Stimulated activated naive B cell treated with anti-CD40 and anti-IgM and Interleukin-4, amounts not matched to agents 10 μg/mL and 1 μg/mL and 100 μg/mL, for 72 hours (primary cell): ENCODE results near the gene INTU.
A peak's percentile ranks its signal among the peaks of the same experiment; 100 is the strongest.

Experiments used
- ATAC-seq, 2 donors: fragments of 150-1000 bp; cut with Tn5 transposase; replicated peaks; 2 replicates each; pipeline ENCODE4 v1.10.0; 2021; ENCODE audit warnings: moderate library complexity in 1 of 2
- DNase-seq: peaks from one replicate; pipeline ENCODE4 v3.0.0; 2021
- H3K27ac Mint-ChIP-seq: one replicate; pipeline ENCODE4 v1.8.0; 2022; ENCODE audit warnings: mild to moderate bottlenecking, mixed read lengths
- H3K27me3 Mint-ChIP-seq, 2 donors: one replicate each; pipeline ENCODE4 v1.8.0; 2022; ENCODE audit warnings: mixed read lengths in 2 of 2
- H3K36me3 Mint-ChIP-seq, 2 donors: one replicate each; pipeline ENCODE4 v1.8.0; 2022; ENCODE audit warnings: mixed read lengths in 2 of 2, mild to moderate bottlenecking in 1 of 2
- H3K4me1 Mint-ChIP-seq, 2 donors: one replicate each; pipeline ENCODE4 v1.8.0; 2022; ENCODE audit warnings: mixed read lengths in 2 of 2, mild to moderate bottlenecking in 1 of 2
- H3K4me3 Mint-ChIP-seq, 2 donors: one replicate each; pipeline ENCODE4 v1.8.0; 2022; ENCODE audit warnings: mild to moderate bottlenecking in 2 of 2, mixed read lengths in 2 of 2, moderate library complexity in 1 of 2
- H3K9me3 Mint-ChIP-seq, 2 donors: one replicate each; pipeline ENCODE4 v1.8.0; 2022; ENCODE audit warnings: mixed read lengths in 2 of 2, mild to moderate bottlenecking in 1 of 2

Gene INTU

DNA sequence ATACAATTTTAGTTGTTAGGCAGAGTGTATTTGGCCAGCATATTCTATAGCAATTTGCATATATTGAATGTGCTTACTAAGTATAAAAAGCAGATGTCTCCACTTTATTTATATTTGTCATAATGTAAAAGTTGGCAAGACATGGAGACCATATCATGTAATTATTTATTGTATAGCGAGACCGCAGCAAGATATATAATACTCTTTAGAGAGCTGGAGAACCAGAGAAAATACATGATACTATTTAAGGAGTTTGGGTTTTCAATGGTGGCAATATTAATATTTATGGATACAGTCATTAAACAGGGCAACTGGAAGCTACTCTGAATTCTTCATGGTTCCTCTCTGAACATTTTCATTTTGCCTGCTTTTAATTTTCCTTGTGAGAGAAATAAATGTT lies 35.0 kb downstream of the INTU start:
- no peaks in the 10 kb centered on the region for H3K27me3 Mint-ChIP-seq
- no peaks in the 10 kb centered on the region for H3K4me1 Mint-ChIP-seq
- ATAC-seq (no peak), DNase-seq (no peak)
- no peaks in the 10 kb centered on the region for H3K36me3 Mint-ChIP-seq
- H3K27ac Mint-ChIP-seq: no peak overlapping the region
- no peaks in the 10 kb centered on the region for H3K9me3 Mint-ChIP-seq
- H3K4me3 Mint-ChIP-seq: no peak overlapping the region

DNA sequence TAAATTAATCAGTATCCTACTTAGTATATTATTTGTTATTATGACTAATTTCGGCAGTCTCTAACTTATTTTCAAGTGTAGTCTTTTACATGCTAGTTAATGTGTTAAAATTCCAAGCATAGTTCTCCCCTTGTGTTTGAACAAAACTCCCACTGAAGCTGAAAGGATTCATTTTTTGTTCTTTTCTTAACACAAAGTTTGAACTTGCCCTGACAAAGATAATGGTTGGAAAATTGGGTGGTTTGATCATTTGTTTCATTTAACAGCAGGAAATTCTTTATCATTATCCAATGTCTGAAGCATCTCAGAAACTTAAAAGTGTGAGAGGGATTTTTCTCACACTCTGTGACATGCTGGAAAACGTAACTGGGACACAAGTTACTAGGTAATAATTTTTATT lies 36.0 kb downstream of the INTU start:
- Mint-ChIP-seq H3K27ac (no peak overlapping the region), H3K4me3 (no peak overlapping the region), H3K27me3 (no peaks in the 10 kb centered on the region), H3K4me1 (no peaks in the 10 kb centered on the region), H3K9me3 (no peaks in the 10 kb centered on the region), H3K36me3 (no peaks in the 10 kb centered on the region)
- ATAC-seq (no peak), DNase-seq (no peak)

GRCh38 chr4:127669691-127670090 lies 36.9 kb downstream of the INTU start:
- DNase-seq (no peak), ATAC-seq (no peak)
- no peaks in the 10 kb centered on the region for H3K27me3 Mint-ChIP-seq
- no peaks in the 10 kb centered on the region for H3K36me3 Mint-ChIP-seq
- H3K27ac Mint-ChIP-seq: no peak overlapping the region
- H3K4me1 Mint-ChIP-seq: no peaks in the 10 kb centered on the region
- H3K4me3 Mint-ChIP-seq: no peak overlapping the region
- no peaks in the 10 kb centered on the region for H3K9me3 Mint-ChIP-seq

GRCh38 chr4:127672111-127672510 lies 39.4 kb downstream of the INTU start:
- H3K4me3 Mint-ChIP-seq: no peak overlapping the region
- H3K36me3 Mint-ChIP-seq: no peaks in the 10 kb centered on the region
- DNase-seq (no peak), ATAC-seq (no peak)
- H3K4me1 Mint-ChIP-seq: no peaks in the 10 kb centered on the region
- H3K27ac Mint-ChIP-seq: no peak overlapping the region
- H3K27me3 Mint-ChIP-seq: no peaks in the 10 kb centered on the region
- H3K9me3 Mint-ChIP-seq: peaks cover 0 to 1% of the 10 kb centered on the region in 2 donors

DNA sequence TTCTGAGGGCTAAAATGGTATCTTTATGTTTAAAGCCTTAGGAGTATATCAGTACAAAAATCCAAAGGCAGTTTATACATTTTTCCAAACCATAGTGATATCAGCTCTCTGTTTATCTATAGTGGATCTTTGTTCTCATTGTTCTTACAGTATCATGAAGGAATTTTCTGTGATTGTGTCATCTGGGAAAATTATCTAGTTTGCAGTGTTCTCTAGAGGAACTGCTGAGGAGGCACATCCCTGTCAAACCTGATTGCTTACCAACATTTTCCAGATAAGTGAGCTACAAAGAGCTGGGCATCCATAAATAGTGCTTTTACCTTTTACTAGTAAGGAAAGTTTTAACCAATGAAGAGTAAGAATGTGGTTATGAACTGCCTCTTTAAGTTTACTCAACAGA lies 52.5 kb downstream of the INTU start:
- Mint-ChIP-seq H3K36me3 (no peaks in the 10 kb centered on the region), H3K27ac (no peak overlapping the region), H3K4me3 (no peak overlapping the region), H3K9me3 (no peaks in the 10 kb centered on the region), H3K27me3 (no peaks in the 10 kb centered on the region), H3K4me1 (no peaks in the 10 kb centered on the region)
- no peak for ATAC-seq
- DNase-seq: no peak

- Mint-ChIP-seq H3K4me1 (no peaks in the 10 kb centered on the region), H3K36me3 (no peaks in the 10 kb centered on the region), H3K27me3 (no peaks in the 10 kb centered on the region), H3K27ac (no peak overlapping the region), H3K9me3 (no peaks in the 10 kb centered on the region), H3K4me3 (no peak overlapping the region)
- no peak for DNase-seq
- ATAC-seq: no peak
Observed at GRCh38 chr4:127686658-127687057, 53.9 kb downstream of the INTU start.

DNA sequence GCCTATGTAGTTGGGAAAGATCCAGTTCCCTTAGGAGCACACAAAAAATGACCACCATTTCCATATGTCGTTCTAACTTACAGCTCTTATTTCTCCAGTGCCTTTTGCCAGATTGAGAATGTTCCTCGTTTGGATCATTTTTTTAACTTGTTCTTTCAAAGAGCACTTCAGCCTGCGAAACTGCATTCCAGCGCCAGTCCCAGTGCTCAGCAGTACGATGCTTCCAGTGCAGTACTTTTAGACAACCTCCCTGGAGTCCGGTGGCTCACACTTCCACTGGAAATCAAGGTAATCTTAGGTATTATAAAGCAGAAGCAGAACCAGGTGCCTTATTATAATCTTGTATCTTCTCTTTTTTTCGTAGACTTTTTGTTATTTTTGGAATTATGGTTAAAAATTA lies 54.8 kb downstream of the INTU start:
- Mint-ChIP-seq H3K4me1 (no peaks in the 10 kb centered on the region), H3K36me3 (no peaks in the 10 kb centered on the region), H3K27ac (no peak overlapping the region), H3K27me3 (no peaks in the 10 kb centered on the region), H3K9me3 (peaks cover 2 to 5% of the 10 kb centered on the region in 2 donors), H3K4me3 (no peak overlapping the region)
- no peak for DNase-seq
- ATAC-seq: no peak

DNA sequence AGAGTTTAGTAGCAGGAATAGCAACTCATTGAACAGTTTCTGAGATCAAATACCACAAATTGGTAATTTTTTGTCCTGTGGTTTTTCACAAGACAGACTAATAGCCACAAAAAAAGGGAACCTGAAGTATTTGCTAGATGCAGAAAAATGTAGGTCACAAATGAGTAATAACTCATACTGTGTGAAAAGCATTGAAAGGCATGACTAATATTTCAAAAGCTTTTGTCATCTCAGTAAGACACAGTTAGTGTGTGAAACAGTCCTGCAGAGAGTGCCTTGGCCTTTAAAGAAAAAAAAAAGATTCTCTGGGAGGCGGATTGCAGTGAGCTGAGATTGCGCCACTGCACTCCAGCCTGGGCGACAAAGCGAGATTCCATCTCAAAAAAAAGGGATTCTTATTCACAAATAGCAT lies 66.0 kb downstream of the INTU start:
- Mint-ChIP-seq H3K4me1 (no peaks in the 10 kb centered on the region), H3K27ac (no peak overlapping the region), H3K4me3 (no peak overlapping the region), H3K9me3 (peaks cover 2 to 4% of the 10 kb centered on the region in 2 donors), H3K36me3 (peaks cover 0 to 3% of the 10 kb centered on the region in 2 donors), H3K27me3 (peaks cover 0 to 5% of the 10 kb centered on the region in 2 donors)
- peak; percentile 97 to 98 for ATAC-seq
- no peak for DNase-seq

DNA sequence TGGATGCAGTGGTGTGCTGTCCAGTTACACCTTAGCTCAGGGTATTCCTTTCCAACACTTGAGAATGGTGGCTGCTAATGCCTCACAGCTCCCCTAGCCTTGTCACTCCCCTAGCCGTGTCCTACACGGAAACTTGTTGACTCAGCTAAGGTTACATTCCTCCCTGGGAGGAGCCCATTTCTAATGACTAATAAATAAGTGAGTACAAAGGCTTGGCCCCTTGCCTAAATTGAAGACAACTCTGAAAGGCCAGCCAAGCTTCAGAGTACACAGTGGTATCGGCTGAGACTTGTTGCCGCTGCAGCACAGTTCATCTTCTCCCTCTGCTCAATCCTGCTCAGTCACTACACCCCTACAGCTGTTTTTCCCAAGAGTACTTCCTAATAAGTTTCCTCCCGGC lies 76.2 kb downstream of the INTU start:
- Mint-ChIP-seq H3K27ac (no peak overlapping the region), H3K4me3 (no peak overlapping the region), H3K36me3 (no peaks in the 10 kb centered on the region), H3K4me1 (no peaks in the 10 kb centered on the region), H3K9me3 (no peaks in the 10 kb centered on the region), H3K27me3 (no peaks in the 10 kb centered on the region)
- no peak for ATAC-seq
- DNase-seq: no peak

DNA sequence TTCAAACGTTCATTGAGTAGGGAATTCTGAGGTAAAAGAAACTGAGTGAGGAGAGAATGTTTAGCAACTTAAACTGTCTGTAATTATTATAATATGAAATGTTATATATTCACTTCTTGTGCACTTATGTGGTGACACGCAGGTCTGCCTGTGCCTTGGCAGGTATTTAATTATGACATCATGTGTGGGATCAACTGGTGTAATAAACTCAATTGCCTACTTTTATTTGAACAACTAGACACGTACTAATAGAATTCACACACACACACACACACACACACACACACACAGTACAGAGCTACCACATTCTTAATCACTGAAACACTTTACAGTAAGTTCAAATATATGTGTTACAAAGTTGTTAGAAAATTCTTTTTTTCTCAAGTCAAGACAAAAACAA lies 76.7 kb downstream of the INTU start:
- no peak for DNase-seq
- no peak overlapping the region for H3K27ac Mint-ChIP-seq
- H3K4me3 Mint-ChIP-seq: no peak overlapping the region

DNA sequence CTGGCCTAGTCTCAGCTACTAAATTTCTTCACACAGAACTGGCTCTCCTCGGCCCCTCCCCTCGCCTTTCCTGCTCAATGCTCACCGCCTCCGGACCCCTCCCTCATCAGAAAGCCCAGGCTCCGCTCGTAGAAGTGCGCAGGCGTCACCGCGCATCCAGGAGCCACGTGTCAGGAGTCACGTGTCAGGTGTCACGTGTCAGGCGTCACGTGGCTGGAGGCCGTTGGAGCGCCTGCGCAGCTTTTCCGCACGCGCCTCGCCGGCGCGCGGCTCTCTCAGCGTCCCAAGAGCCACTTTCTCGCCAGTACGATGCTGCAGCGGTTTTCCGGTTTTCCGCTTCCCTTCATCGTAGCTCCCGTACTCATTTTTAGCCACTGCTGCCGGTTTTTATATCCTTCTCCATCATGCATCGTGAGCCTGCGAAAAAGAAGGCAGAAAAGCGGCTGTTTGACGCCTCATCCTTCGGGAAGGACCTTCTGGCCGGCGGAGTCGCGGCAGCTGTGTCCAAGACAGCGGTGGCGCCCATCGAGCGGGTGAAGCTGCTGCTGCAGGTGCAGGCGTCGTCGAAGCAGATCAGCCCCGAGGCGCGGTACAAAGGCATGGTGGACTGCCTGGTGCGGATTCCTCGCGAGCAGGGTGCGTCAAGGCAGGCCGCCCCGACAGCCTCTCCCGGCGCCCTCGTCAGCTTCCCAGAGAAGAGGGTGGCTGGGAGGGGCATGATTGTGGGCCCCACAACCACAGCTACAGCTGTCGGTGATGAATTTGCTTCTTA lies 97.6 kb downstream of the INTU start, which contains the start of gene SLC25A31:
Gene SLC25A31, plus strand, starts transcription at position 259 of the 772 bp plus-strand sequence. Its CDS starts 146 bp downstream, at position 405.
- H3K27me3 Mint-ChIP-seq: peaks cover 0 to 4% of the 10 kb centered on the region in 2 donors
- no peak for ATAC-seq
- H3K36me3 Mint-ChIP-seq: no peaks in the 10 kb centered on the region
- no peak within 1 kb of the TSS for H3K27ac Mint-ChIP-seq
- no peak within 1 kb of the TSS for H3K4me3 Mint-ChIP-seq
- no peaks in the 10 kb centered on the region for H3K9me3 Mint-ChIP-seq
- no peaks in the 10 kb centered on the region for H3K4me1 Mint-ChIP-seq
- DNase-seq: no peak

More for the DNA sequence above, 76.7 kb downstream of the INTU start:
- no peaks in the 10 kb centered on the region for H3K9me3 Mint-ChIP-seq
- no peaks in the 10 kb centered on the region for H3K4me1 Mint-ChIP-seq
- ATAC-seq: no peak
- no peaks in the 10 kb centered on the region for H3K36me3 Mint-ChIP-seq
- H3K27me3 Mint-ChIP-seq: no peaks in the 10 kb centered on the region

GRCh38 chr4:127731406-127731805 lies 98.6 kb downstream of the INTU start:
- H3K27me3 Mint-ChIP-seq: peaks cover 0 to 4% of the 10 kb centered on the region in 2 donors
- H3K4me3 Mint-ChIP-seq: no peak overlapping the region
- ATAC-seq (no peak), DNase-seq (no peak)
- no peaks in the 10 kb centered on the region for H3K36me3 Mint-ChIP-seq
- H3K4me1 Mint-ChIP-seq: no peaks in the 10 kb centered on the region
- no peaks in the 10 kb centered on the region for H3K9me3 Mint-ChIP-seq
- no peak overlapping the region for H3K27ac Mint-ChIP-seq

DNA sequence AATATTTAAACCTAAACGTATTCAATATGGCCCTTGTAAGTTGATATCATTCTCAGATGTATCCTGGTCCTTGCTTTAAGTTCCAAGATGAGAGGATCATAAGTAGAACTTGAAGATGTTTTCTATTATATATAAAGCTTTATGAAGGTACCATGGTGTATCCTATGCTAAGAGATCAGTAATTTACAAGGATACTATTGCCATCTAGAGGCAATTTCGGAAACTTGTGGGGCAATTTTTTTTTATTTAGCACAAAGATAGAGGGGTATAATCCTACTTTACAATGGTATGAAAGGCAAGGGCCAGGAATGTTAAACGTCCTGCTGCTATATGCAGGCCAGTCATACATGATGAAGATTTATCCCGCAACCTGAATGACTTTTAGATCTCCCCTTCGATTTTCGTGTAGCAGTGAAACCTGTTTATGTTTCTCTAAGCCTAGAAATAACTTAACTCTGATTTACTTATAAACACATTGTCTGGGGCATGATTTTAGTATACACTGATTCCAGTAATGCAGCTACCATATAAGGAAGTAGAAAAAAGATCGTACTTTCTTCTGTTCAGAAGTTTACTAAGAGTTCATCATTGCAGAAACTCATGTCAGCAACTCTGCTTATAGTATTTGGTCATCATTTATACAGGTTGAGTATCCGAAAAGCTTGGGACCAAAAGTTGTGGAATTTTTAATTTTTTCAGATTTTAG lies 100.0 kb downstream of the INTU start:
- H3K36me3 Mint-ChIP-seq: no peaks in the 10 kb centered on the region
- no peak for DNase-seq

DNA sequence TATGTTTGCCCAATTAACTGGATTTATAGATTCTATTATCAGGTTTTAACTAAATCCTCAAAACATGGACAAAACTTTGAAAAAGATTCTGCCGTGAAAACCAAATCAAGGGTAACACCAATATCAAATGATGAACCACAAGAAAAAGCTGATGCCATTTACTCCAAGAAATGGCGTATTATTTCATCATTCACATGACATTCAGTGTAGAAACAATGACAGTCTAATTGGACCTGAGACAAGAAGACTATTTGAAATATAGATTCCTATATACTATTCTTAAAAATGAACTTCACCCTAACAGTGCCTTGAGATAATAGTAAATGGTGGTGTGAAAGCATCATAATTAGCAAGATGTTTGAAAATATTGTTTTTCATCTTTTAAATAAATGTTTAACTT lies 102.2 kb downstream of the INTU start:
- DNase-seq: no peak
- Mint-ChIP-seq H3K9me3 (no peaks in the 10 kb centered on the region), H3K27me3 (peaks cover 3 to 5% of the 10 kb centered on the region in 2 donors), H3K27ac (no peak overlapping the region), H3K4me1 (no peaks in the 10 kb centered on the region), H3K36me3 (no peaks in the 10 kb centered on the region), H3K4me3 (no peak overlapping the region)
- no peak for ATAC-seq

More for the DNA sequence above, 100.0 kb downstream of the INTU start:
- Mint-ChIP-seq H3K27ac (no peak overlapping the region), H3K27me3 (no peaks in the 10 kb centered on the region), H3K4me3 (no peak overlapping the region), H3K4me1 (no peaks in the 10 kb centered on the region), H3K9me3 (no peaks in the 10 kb centered on the region)
- ATAC-seq: peak; percentile 60 to 73

- Mint-ChIP-seq H3K27me3 (peaks cover 8 to 9% of the 10 kb centered on the region in 2 donors), H3K27ac (no peak overlapping the region), H3K4me1 (no peaks in the 10 kb centered on the region), H3K36me3 (peaks cover 0 to 3% of the 10 kb centered on the region in 2 donors), H3K4me3 (no peak overlapping the region), H3K9me3 (peaks cover 4 to 5% of the 10 kb centered on the region in 2 donors)
- ATAC-seq (peak in 1 of 2 donors; percentile 23), DNase-seq (no peak)
Observed at GRCh38 chr4:127737295-127737694, 104.5 kb downstream of the INTU start.
